Chondrocyte (in vitro differentiated cells): ENCODE data around the gene FIGNL1. TPM values are rescaled to one million over a fixed set of nuclear protein-coding genes. Genes with fewer than 3 reads are reported as not detected.

Experiments used
- DNase-seq: peaks from one replicate; pipeline ENCODE4 v3.0.0; 2021; ENCODE audit warnings: mixed read lengths, low spot score
- H3K27ac Mint-ChIP-seq: one replicate; pipeline ENCODE4 v1.8.0; 2021; ENCODE audit warnings: mild to moderate bottlenecking, moderate library complexity, mixed read lengths; ENCODE audit not compliant: unreplicated experiment
- H3K27me3 Mint-ChIP-seq: 2 replicates; pipeline ENCODE4 v1.8.0; 2021; ENCODE audit warnings: low read depth, mixed read lengths
- H3K36me3 Mint-ChIP-seq: 2 replicates; pipeline ENCODE4 v1.8.0; 2021; ENCODE audit warnings: low read depth, mixed read lengths
- H3K4me1 Mint-ChIP-seq: 2 replicates; pipeline ENCODE4 v1.8.0; 2021; ENCODE audit warnings: low read depth, mild to moderate bottlenecking, mixed read lengths
- H3K4me3 Mint-ChIP-seq: one replicate; pipeline ENCODE4 v1.8.0; 2021; ENCODE audit warnings: mild to moderate bottlenecking, moderate library complexity, mixed read lengths; ENCODE audit not compliant: unreplicated experiment
- H3K9me3 Mint-ChIP-seq: 2 replicates; pipeline ENCODE4 v1.8.0; 2021; ENCODE audit warnings: low read depth, mixed read lengths
- CTCF ChIP-seq: fragments of 200-600 bp; sonication (generic); IDR thresholded peaks from 2 replicates; pipeline ENCODE4 v1.5.0; 2021; ENCODE audit warnings: antibody characterized with exemption, mild to moderate bottlenecking, moderate library complexity
- long read RNA-seq: library from polyadenylated mRNA; stranded (forward); transcript quantifications from one replicate; pipeline ENCODE4 v2.0.0, GENCODE V29; 2021
- total RNA-seq: library from RNA; stranded (reverse); gene quantifications from 3 replicates; pipeline ENCODE4 v1.2.1, GENCODE V29; 2021

Gene FIGNL1
- 6.5 to 11.4 TPM (median 6.8 TPM) in 3 replicates for total RNA-seq
- long read RNA-seq, partial matches to known transcripts: 1 of 15 reads
- long read RNA-seq, other reads (novel, unspliced or antisense): 10 of 15 reads

- no peaks in the 10 kb centered on the region for H3K9me3 Mint-ChIP-seq
- TF ChIP-seq CTCF: no peak
- DNase-seq: no peak
- H3K27me3 Mint-ChIP-seq: peaks cover 16% of the 10 kb centered on the region
- peak within 1 kb of the TSS; percentile 81 for H3K4me3 Mint-ChIP-seq
- peak within 1 kb of the TSS; percentile 77 for H3K27ac Mint-ChIP-seq
- H3K4me1 Mint-ChIP-seq: peaks cover 18% of the 10 kb centered on the region
- H3K36me3 Mint-ChIP-seq: peaks cover 4% of the 10 kb centered on the region
Observed at GRCh38 chr7:50449881-50450589, at the start of gene FIGNL1. Gene FIGNL1 (minus strand): TSS chr7:50450350. CDS start chr7:50447287, 3,063 bp downstream.

- DNase-seq: no peak
- Mint-ChIP-seq H3K27ac (no peak overlapping the region), H3K9me3 (peaks cover 4% of the 10 kb centered on the region), H3K4me3 (no peak overlapping the region), H3K36me3 (peaks cover 3% of the 10 kb centered on the region), H3K27me3 (peaks cover 21% of the 10 kb centered on the region), H3K4me1 (peaks cover 29% of the 10 kb centered on the region)
- TF ChIP-seq CTCF: no peak
Observed at GRCh38 chr7:50499092-50499491, 48.9 kb upstream of the FIGNL1 start.

- H3K4me3 Mint-ChIP-seq: no peak overlapping the region
- TF ChIP-seq CTCF: no peak
- DNase-seq: no peak
- H3K27ac Mint-ChIP-seq: no peak overlapping the region
- H3K4me1 Mint-ChIP-seq: peaks cover 25% of the 10 kb centered on the region
- peaks cover 3% of the 10 kb centered on the region for H3K36me3 Mint-ChIP-seq
- peaks cover 4% of the 10 kb centered on the region for H3K9me3 Mint-ChIP-seq
- H3K27me3 Mint-ChIP-seq: peaks cover 25% of the 10 kb centered on the region
Observed at GRCh38 chr7:50497968-50498367, 47.8 kb upstream of the FIGNL1 start.

GRCh38 chr7:50497068-50497642 lies 47.0 kb upstream of the FIGNL1 start:
- DNase-seq: no peak
- Mint-ChIP-seq H3K4me3 (no peak overlapping the region), H3K36me3 (peaks cover 3% of the 10 kb centered on the region), H3K4me1 (peaks cover 17% of the 10 kb centered on the region), H3K9me3 (peaks cover 4% of the 10 kb centered on the region), H3K27me3 (peaks cover 33% of the 10 kb centered on the region), H3K27ac (no peak overlapping the region)
- TF ChIP-seq CTCF: no peak

- Mint-ChIP-seq H3K9me3 (peaks cover 4% of the 10 kb centered on the region), H3K27me3 (peaks cover 38% of the 10 kb centered on the region), H3K4me3 (no peak overlapping the region), H3K4me1 (peaks cover 11% of the 10 kb centered on the region), H3K36me3 (peaks cover 3% of the 10 kb centered on the region), H3K27ac (no peak overlapping the region)
- no peak for TF ChIP-seq CTCF
- DNase-seq: no peak
Observed at GRCh38 chr7:50496569-50496968, 46.4 kb upstream of the FIGNL1 start.
